Measurements from ENCODE around the gene PEX7.

- TF ChIP-seq CTCF (IDR thresholded peaks at IDR 0.05) (no peak), ZFX (IDR thresholded peaks at IDR 0.05; ENCODE audit: borderline replicate concordance) (no peak)
These were observed 30.9 kb upstream of the PEX7 start for GRCh38 chr6:136791296-136792094.
